ENCODE data around the gene ETV6.
"Not testable (repeated sequence)": the region's sequence is repeated elsewhere in the genome, so short reads cannot be mapped to it uniquely, and the experiment has no call there.

The ETV6 gene

DNA sequence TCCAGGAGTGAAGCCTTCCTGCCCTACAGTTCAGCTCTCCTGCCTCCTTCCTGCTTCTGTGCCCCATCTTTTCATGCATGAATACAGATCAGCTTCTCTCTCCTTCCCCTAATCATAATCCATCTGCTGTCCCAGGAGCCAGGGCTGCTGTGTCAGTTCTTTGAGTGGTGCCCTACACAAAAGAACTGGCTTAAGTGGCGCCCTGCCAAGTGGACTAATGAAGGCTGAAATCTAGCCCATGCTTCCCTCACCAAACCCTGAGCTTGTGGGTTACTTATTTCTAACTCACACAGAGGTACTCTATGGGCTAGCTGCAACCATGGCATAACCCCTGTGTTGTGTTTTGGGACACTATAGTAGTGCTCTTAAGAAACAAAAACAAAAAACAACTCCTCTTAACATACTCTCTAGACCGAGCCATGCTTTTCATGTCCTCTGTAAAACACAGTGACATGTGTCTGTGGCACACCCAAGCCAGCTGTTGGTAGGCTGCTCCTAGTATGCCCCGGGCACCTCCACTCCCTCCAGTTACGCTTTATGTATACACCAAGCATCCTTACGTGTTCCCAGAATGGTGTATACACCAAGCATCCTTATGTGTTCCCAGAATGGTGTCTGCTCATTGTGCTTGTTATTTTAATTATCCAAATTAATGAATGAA lies 19.3 kb upstream of the ETV6 start:
- DNase-seq (ENCODE audit: low read depth, low spot score): no peak
- no peak overlapping the region for H3K4me3 ChIP-seq (ENCODE audit: insufficient read length, low read depth)

DNA sequence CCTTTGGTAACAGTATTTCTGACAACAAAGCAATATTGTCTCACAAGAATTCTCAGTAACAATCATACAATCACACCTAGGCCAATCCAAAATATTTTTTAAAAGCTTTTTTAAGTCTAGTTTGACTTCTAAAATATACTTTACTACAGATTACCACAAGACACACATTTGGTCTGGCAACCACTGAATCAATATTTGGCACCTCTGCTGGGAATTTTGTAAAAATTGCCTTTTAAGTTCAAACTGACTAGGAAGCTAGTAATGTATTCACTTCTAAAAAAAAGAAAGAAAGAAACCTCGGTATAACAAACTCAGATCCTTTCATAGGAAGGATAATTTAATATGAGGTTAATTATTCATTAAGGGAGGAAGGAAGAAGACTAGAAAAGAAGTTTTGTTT lies 18.2 kb upstream of the ETV6 start:
- no peaks in the 10 kb centered on the region for H3K36me3 ChIP-seq (ENCODE audit: insufficient read depth, insufficient read length, low read length)
- H3K9ac ChIP-seq (ENCODE audit: insufficient read length, low read depth): no peak overlapping the region
- H3K4me3 ChIP-seq (ENCODE audit: insufficient read length, low read depth): no peak overlapping the region
- no peak for DNase-seq (ENCODE audit: low read depth, low spot score)
- H3K9me3 ChIP-seq (ENCODE audit: insufficient read depth, low read length): peaks cover 12% of the 10 kb centered on the region
- no peaks in the 10 kb centered on the region for H3K27me3 ChIP-seq (ENCODE audit: insufficient read depth, insufficient read length)
- TF ChIP-seq YY1 (IDR thresholded peaks at IDR 0.05; ENCODE audit: insufficient read depth, insufficient read length) (no peak), ZNF274 (IDR thresholded peaks at IDR 0.05; ENCODE audit: low read depth, low read length) (no peak), SUZ12 (IDR thresholded peaks at IDR 0.05; ENCODE audit: extremely low read depth, insufficient read depth, insufficient read length) (no peak)
- H3K4me1 ChIP-seq (ENCODE audit: insufficient read depth, insufficient read length): no peaks in the 10 kb centered on the region

More for the DNA sequence above, 19.3 kb upstream of the ETV6 start:
- no peaks in the 10 kb centered on the region for H3K36me3 ChIP-seq (ENCODE audit: insufficient read depth, insufficient read length, low read length)
- H3K27me3 ChIP-seq (ENCODE audit: insufficient read depth, insufficient read length): no peaks in the 10 kb centered on the region
- TF ChIP-seq SUZ12 (IDR thresholded peaks at IDR 0.05; ENCODE audit: extremely low read depth, insufficient read depth, insufficient read length) (no peak), ZNF274 (IDR thresholded peaks at IDR 0.05; ENCODE audit: low read depth, low read length) (no peak), YY1 (IDR thresholded peaks at IDR 0.05; ENCODE audit: insufficient read depth, insufficient read length) (no peak)
- no peak overlapping the region for H3K9ac ChIP-seq (ENCODE audit: insufficient read length, low read depth)
- H3K9me3 ChIP-seq (ENCODE audit: insufficient read depth, low read length): peaks cover under 1% of the 10 kb centered on the region
- H3K4me1 ChIP-seq (ENCODE audit: insufficient read depth, insufficient read length): no peaks in the 10 kb centered on the region

DNA sequence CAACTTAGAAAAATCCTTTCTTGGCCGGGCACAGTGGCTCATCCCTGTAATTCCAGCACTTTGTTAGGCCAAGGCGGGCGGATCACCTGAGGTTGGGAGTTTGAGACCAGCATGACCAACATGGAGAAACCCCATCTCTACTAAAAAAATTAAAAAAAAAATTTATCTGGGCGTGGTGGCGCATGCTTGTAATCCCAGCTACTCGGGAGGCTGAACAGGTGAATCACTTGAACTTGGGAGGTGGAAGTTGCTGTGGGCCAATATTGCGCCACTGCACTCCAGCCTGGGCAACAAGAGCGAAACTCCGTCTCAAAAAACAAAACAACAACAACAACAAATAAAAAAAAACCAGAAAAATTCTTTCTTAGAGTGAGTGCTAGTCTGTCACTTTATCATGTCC lies 17.6 kb upstream of the ETV6 start:
- not testable (repeated sequence) for H3K36me3 ChIP-seq (ENCODE audit: insufficient read depth, insufficient read length, low read length); H3K9ac ChIP-seq (ENCODE audit: insufficient read length, low read depth); H3K4me1 ChIP-seq (ENCODE audit: insufficient read depth, insufficient read length); DNase-seq (ENCODE audit: low read depth, low spot score); H3K27me3 ChIP-seq (ENCODE audit: insufficient read depth, insufficient read length); H3K4me3 ChIP-seq (ENCODE audit: insufficient read length, low read depth)
- H3K9me3 ChIP-seq (ENCODE audit: insufficient read depth, low read length): peaks cover 17% of the 10 kb centered on the region

DNA sequence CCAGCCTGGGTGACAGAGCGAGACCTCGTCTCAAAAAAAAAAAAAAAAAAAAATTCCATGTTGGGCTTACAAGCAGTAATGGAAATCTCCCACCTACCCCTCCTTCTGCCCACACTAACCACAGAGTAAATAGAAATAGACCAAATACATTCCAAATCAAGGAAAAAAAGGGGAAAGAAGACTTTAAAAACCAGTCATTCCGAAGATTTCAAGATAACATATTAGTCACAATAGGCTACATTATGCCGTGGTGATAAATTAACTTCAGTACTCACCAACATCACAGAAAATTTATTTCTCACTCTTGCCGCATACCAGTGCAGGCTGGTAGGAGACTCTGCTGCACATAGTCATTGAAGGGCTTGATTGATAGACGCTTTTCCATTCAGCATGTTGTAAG lies 15.5 kb upstream of the ETV6 start:
- no peaks in the 10 kb centered on the region for H3K36me3 ChIP-seq (ENCODE audit: insufficient read depth, insufficient read length, low read length)
- H3K4me1 ChIP-seq (ENCODE audit: insufficient read depth, insufficient read length): no peaks in the 10 kb centered on the region
- no peak for TF ChIP-seq SUZ12 (IDR thresholded peaks at IDR 0.05; ENCODE audit: extremely low read depth, insufficient read depth, insufficient read length)
- peaks cover 18% of the 10 kb centered on the region for H3K9me3 ChIP-seq (ENCODE audit: insufficient read depth, low read length)
- no peak overlapping the region for H3K4me3 ChIP-seq (ENCODE audit: insufficient read length, low read depth)
- H3K9ac ChIP-seq (ENCODE audit: insufficient read length, low read depth): no peak overlapping the region
- DNase-seq (ENCODE audit: low read depth, low spot score): no peak
- H3K27me3 ChIP-seq (ENCODE audit: insufficient read depth, insufficient read length): no peaks in the 10 kb centered on the region

DNA sequence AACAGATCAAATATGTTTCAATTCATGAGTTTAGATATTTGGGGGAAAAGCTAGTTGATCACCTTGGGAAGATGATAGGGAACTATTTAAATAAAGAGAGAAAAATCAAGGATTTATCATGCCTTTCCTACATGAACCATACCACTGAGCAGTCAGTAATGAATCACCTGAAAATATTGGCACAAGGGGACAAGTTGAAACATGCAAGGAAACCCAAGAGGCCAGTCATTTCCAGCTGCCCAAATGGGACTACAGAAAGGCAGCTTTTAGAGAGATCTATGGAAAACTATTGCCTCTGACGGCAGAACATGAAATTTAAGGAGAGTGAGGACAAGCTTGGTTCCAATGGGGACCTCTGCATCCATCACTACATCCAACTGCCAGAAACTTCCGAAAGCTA lies 14.1 kb upstream of the ETV6 start:
- Histone ChIP-seq H3K36me3 (ENCODE audit: insufficient read depth, insufficient read length, low read length) (no peaks in the 10 kb centered on the region), H3K4me3 (ENCODE audit: insufficient read length, low read depth) (no peak overlapping the region), H3K9ac (ENCODE audit: insufficient read length, low read depth) (no peak overlapping the region), H3K9me3 (ENCODE audit: insufficient read depth, low read length) (peaks cover 18% of the 10 kb centered on the region), H3K27me3 (ENCODE audit: insufficient read depth, insufficient read length) (no peaks in the 10 kb centered on the region), H3K4me1 (ENCODE audit: insufficient read depth, insufficient read length) (no peaks in the 10 kb centered on the region)
- no peak for DNase-seq (ENCODE audit: low read depth, low spot score)
- TF ChIP-seq SUZ12 (IDR thresholded peaks at IDR 0.05; ENCODE audit: extremely low read depth, insufficient read depth, insufficient read length) (no peak), YY1 (IDR thresholded peaks at IDR 0.05; ENCODE audit: insufficient read depth, insufficient read length) (no peak)

DNA sequence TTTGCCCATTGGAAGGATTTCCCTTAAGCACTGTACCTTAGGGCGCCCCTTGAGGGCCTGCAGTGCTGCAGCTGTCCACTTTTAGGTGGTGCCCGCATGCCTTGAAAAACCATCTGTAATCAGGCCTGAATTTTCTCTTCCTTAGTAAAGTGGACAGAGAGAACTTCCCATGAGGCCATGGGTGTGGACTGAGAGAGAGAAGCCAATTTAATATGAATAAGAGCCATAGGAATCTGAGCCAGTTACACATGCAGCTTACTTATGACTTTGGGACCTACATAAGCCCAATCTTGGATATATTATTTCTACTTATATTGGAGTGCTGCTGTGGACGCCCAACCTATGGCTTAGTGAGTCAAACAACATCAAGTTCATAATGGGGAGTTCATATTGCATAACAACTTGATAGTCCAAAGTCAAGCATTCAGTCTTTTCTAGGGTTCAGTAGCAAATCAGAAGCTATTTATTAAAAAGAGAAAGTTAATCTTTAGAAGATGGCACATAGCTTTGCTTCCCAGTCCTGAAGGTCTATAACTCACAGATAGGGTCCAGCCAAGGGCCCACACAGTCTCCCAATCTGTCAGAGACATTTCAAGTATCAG lies 11.1 kb upstream of the ETV6 start:
- H3K4me3 ChIP-seq (ENCODE audit: insufficient read length, low read depth): no peak overlapping the region
- no peak for DNase-seq (ENCODE audit: low read depth, low spot score)
- no peaks in the 10 kb centered on the region for H3K36me3 ChIP-seq (ENCODE audit: insufficient read depth, insufficient read length, low read length)
- H3K9ac ChIP-seq (ENCODE audit: insufficient read length, low read depth): no peak overlapping the region
- H3K9me3 ChIP-seq (ENCODE audit: insufficient read depth, low read length): peaks cover 18% of the 10 kb centered on the region
- H3K4me1 ChIP-seq (ENCODE audit: insufficient read depth, insufficient read length): no peaks in the 10 kb centered on the region
- TF ChIP-seq YY1 (IDR thresholded peaks at IDR 0.05; ENCODE audit: insufficient read depth, insufficient read length): no peak
- TF ChIP-seq ZNF274 (IDR thresholded peaks at IDR 0.05; ENCODE audit: low read depth, low read length): no peak
- TF ChIP-seq SUZ12 (IDR thresholded peaks at IDR 0.05; ENCODE audit: extremely low read depth, insufficient read depth, insufficient read length): no peak
- no peaks in the 10 kb centered on the region for H3K27me3 ChIP-seq (ENCODE audit: insufficient read depth, insufficient read length)

DNA sequence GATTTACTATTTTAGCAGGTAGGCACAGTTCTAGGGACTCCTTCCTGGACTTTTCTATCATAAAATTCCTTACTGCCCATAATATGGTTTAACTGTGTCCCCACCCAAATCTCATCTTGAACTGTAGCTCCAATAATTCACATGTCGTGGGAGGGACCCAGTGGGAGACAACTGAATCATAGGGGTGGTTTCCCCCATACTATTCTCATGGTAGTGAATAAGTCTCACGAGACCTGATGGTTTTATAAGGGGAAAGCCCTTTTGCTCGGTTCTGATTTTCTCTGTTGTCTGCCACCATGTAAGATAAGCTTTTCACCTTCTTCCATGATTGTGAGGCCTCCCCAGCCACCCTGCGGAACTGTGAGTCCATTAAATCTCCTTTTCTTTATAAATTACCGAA lies 10.0 kb upstream of the ETV6 start:
- Histone ChIP-seq H3K27me3 (ENCODE audit: insufficient read depth, insufficient read length) (no peaks in the 10 kb centered on the region), H3K9ac (ENCODE audit: insufficient read length, low read depth) (no peak overlapping the region), H3K4me1 (ENCODE audit: insufficient read depth, insufficient read length) (no peaks in the 10 kb centered on the region), H3K36me3 (ENCODE audit: insufficient read depth, insufficient read length, low read length) (no peaks in the 10 kb centered on the region), H3K4me3 (ENCODE audit: insufficient read length, low read depth) (no peak overlapping the region), H3K9me3 (ENCODE audit: insufficient read depth, low read length) (peaks cover 18% of the 10 kb centered on the region)
- no peak for DNase-seq (ENCODE audit: low read depth, low spot score)
- TF ChIP-seq YY1 (IDR thresholded peaks at IDR 0.05; ENCODE audit: insufficient read depth, insufficient read length): no peak
- no peak for TF ChIP-seq SUZ12 (IDR thresholded peaks at IDR 0.05; ENCODE audit: extremely low read depth, insufficient read depth, insufficient read length)
- no peak for TF ChIP-seq ZNF274 (IDR thresholded peaks at IDR 0.05; ENCODE audit: low read depth, low read length)
